ENCODE data around the gene GHRH. TPM values are rescaled to one million over a fixed set of nuclear protein-coding genes. Genes with fewer than 3 reads are reported as not detected.

GHRH gene
- total and polyA plus RNA-seq, 2 of the 4 experiments (the other 2 are of a cell fraction): not detected

DNA sequence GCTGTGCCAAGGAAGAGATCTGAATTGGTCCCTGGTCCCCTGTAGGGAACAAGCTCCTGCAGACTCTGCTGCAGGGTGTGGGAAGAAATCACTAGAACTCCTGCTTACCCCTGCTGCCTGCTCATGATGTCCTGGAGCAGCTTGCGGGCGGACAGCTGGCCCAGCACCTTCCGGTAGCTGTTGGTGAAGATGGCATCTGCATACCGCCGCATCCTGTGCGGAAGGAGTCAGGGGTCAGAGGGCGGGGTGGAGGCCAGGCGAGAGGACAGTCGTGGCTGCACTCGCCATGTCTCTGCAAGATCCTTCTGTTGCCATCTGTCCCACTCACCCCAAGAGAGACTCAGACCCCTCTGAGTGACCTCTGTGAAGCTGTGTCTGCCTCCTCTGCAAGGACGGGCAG is 5.3 kb downstream of the GHRH start:
- Histone ChIP-seq H4K20me1 (ENCODE audit: insufficient read depth, low read length) (no peaks in the 10 kb centered on the region), H3K4me3 (ENCODE audit: insufficient read depth, low read depth, low read length) (no peak overlapping the region), H2BK20ac (ENCODE audit: low read depth, low read length) (no peak overlapping the region), H3K4ac (ENCODE audit: low read depth, low read length) (no peak overlapping the region), H4K91ac (ENCODE audit: insufficient read depth, low read depth, low read length) (no peak overlapping the region), H2AFZ (replicated peaks; ENCODE audit: low read length, poor library complexity) (no peak overlapping the region), H3K4me2 (ENCODE audit: low read depth, low read length) (no peak overlapping the region), H2AK5ac (ENCODE audit: low read depth, low read length) (no peak overlapping the region), H3K18ac (ENCODE audit: low read depth, low read length) (no peak overlapping the region), H3K9ac (ENCODE audit: low read depth, low read length) (no peak overlapping the region), H3K79me1 (ENCODE audit: low read depth in 1 of 2, low read length in 2 of 2) (no peaks in the 10 kb centered on the region), H3K4me1 (ENCODE audit: control insufficient read depth, insufficient read depth, low read length) (no peaks in the 10 kb centered on the region), H3K36me3 (ENCODE audit: control insufficient read depth, insufficient read depth, low read length) (no peaks in the 10 kb centered on the region), H3K27me3 (ENCODE audit: control insufficient read depth, insufficient read depth, low read length) (peaks cover 46% of the 10 kb centered on the region), H3K27ac (ENCODE audit: insufficient read depth, low read length) (no peak overlapping the region), H4K5ac (ENCODE audit: low read depth, low read length) (no peak overlapping the region), H3K9me3 (ENCODE audit: control insufficient read depth, insufficient read depth, low read length) (peaks cover 6% of the 10 kb centered on the region), H3K9me1 (ENCODE audit: insufficient read depth, low read length) (no peaks in the 10 kb centered on the region), H3K56ac (ENCODE audit: extremely low read depth, insufficient read depth, low read length) (no peak overlapping the region), H3K23ac (ENCODE audit: low read depth, low read length) (no peak overlapping the region), H2AK9ac (replicated peaks; ENCODE audit: low read depth, low read length, poor library complexity) (no peak overlapping the region), H2BK120ac (ENCODE audit: low read depth, low read length) (no peak overlapping the region), H4K8ac (ENCODE audit: low read depth in 2 of 2, low read length in 2 of 2) (no peak overlapping the region), H2BK15ac (ENCODE audit: low read depth, low read length) (no peak overlapping the region), H2BK5ac (ENCODE audit: low read depth, low read length, poor library complexity, severe bottlenecking) (no peak overlapping the region), H3K14ac (replicated peaks; ENCODE audit: low read depth, low read length) (no peak overlapping the region)
- BruUV-seq (replicated peaks): no TSS peak
- dilution Hi-C loops (cut with HindIII; ENCODE audit: low sequenced_read_pairs, unreplicated experiment) (no loop called here), intact Hi-C loops (cut with micrococcal nuclease) (no loop called here), in situ Hi-C loops (cut with MboI; ENCODE audit: low sequenced_read_pairs) (loop anchor here (25.0 kb wide), 1 partner anchor 1131 kb away; no protein-coding TSS in a partner anchor)
- TF ChIP-seq NFE2L2 (IDR thresholded peaks at IDR 0.05; ENCODE audit: low read depth, low read length): no peak
- ChIA-PET POLR2A (ENCODE audit: unreplicated experiment) (no interaction called here), CTCF (no interaction called here)
- DNase-seq: no peak
- ATAC-seq (ENCODE audit: low read depth): no peak
- 75% methylated on average over 4 of the region's 11 CpGs; no CpG with 5 or more reads in 1 of the 2 experiments for WGBS, 2 experiments (ENCODE audit: extremely low coverage in 2 of 2, insufficient read length in 1 of 2)

Data from IMR-90 (cell line).